Thymus (tissue), 11 donors: ENCODE results near the gene BCL6B. TPM values are rescaled to one million over a fixed set of nuclear protein-coding genes. Genes with fewer than 3 reads are reported as not detected.

ENCODE experiments used
- DNase-seq, 9 donors: peaks; one replicate each; pipeline ENCODE4 v3.0.0-alpha.2; 2013; ENCODE audit warnings: low spot score in 9 of 9, low read depth in 6 of 9, missing footprints in 1 of 9
- H3K27ac ChIP-seq, 2 donors: one replicate each; pipeline ENCODE4 v1.5.1; 2013; ENCODE audit warnings: control low read depth in 1 of 2, low read depth in 1 of 2, low read length in 1 of 2, mild to moderate bottlenecking in 1 of 2, moderate library complexity in 1 of 2
- H3K27me3 ChIP-seq, 2 donors: one replicate each; pipeline ENCODE4 v1.5.1; 2013; ENCODE audit warnings: low read length in 1 of 2; ENCODE audit not compliant: control insufficient read depth in 2 of 2, insufficient read depth in 1 of 2
- H3K36me3 ChIP-seq, 2 donors: one replicate each; pipeline ENCODE4 v1.5.1; 2013; ENCODE audit warnings: low read length in 1 of 2, mild to moderate bottlenecking in 1 of 2, moderate library complexity in 1 of 2; ENCODE audit not compliant: control insufficient read depth in 2 of 2, insufficient read depth in 2 of 2
- H3K4me1 ChIP-seq, 2 donors: one replicate each; pipeline ENCODE4 v1.5.1; 2013; ENCODE audit warnings: low read length in 2 of 2; ENCODE audit not compliant: control insufficient read depth in 2 of 2, insufficient read depth in 2 of 2
- H3K4me3 ChIP-seq, 2 donors: one replicate each; pipeline ENCODE4 v1.5.1; 2013; ENCODE audit warnings: low read length in 2 of 2, control low read depth in 1 of 2, mild to moderate bottlenecking in 1 of 2
- H3K9me3 ChIP-seq, 2 donors: one replicate each; pipeline ENCODE4 v1.5.1; 2013; ENCODE audit warnings: low read length in 1 of 2, mild to moderate bottlenecking in 1 of 2; ENCODE audit not compliant: control insufficient read depth in 2 of 2, insufficient read depth in 1 of 2
- WGBS: extraction: QIAGEN DNeasy Blood & Tissue Kit; methylation state at CpG from one replicate; pipeline ENCODE4 v1.1.7; 2013; 5-methylcytosine and 5-hydroxymethylcytosine counted together
- polyA plus RNA-seq: library from polyadenylated mRNA; stranded (reverse); fragments of 200-250 nt; gene quantifications from one replicate; pipeline ENCODE4 v1.2.3, GENCODE V29; 2013
- total RNA-seq: library from RNA; stranded (reverse); fragments of 120-200 nt; gene quantifications from one replicate; pipeline ENCODE4 v1.2.4, GENCODE V29; 2013
- donor health status: healthy.

BCL6B gene
- total and polyA plus RNA-seq, 2 donors = 2.4 to 3.4 TPM

GRCh38 chr17:7060165-7060891 lies 37.5 kb downstream of the BCL6B start:
- DNase-seq = no peak
- no peak overlapping the region for H3K4me3 ChIP-seq
- no peak overlapping the region for H3K27ac ChIP-seq
- peaks cover 2% of the 10 kb centered on the region in 2 donors for H3K27me3 ChIP-seq
- H3K9me3 ChIP-seq = no peaks in the 10 kb centered on the region
- WGBS = 62% methylated on average over 6 of the region's 6 CpGs
- H3K4me1 ChIP-seq = no peaks in the 10 kb centered on the region
- no peaks in the 10 kb centered on the region for H3K36me3 ChIP-seq

GRCh38 chr17:7063518-7064094 lies 40.8 kb downstream of the BCL6B start:
- Histone ChIP-seq H3K27ac (no peak overlapping the region), H3K9me3 (no peaks in the 10 kb centered on the region), H3K4me1 (no peaks in the 10 kb centered on the region), H3K36me3 (no peaks in the 10 kb centered on the region), H3K4me3 (no peak overlapping the region), H3K27me3 (peaks cover 2 to 5% of the 10 kb centered on the region in 2 donors)
- no peak for DNase-seq
- 92% methylated on average over 6 of the region's 6 CpGs for WGBS

GRCh38 chr17:7064261-7064660 lies 41.4 kb downstream of the BCL6B start:
- Histone ChIP-seq H3K36me3 (no peaks in the 10 kb centered on the region), H3K4me1 (no peaks in the 10 kb centered on the region), H3K27me3 (peaks cover 2 to 5% of the 10 kb centered on the region in 2 donors), H3K4me3 (no peak overlapping the region), H3K27ac (no peak overlapping the region), H3K9me3 (no peaks in the 10 kb centered on the region)
- DNase-seq = no peak
- 90% methylated on average over 4 of the region's 4 CpGs for WGBS

- no peak overlapping the region for H3K4me3 ChIP-seq
- no peaks in the 10 kb centered on the region for H3K4me1 ChIP-seq
- H3K9me3 ChIP-seq = no peaks in the 10 kb centered on the region
- peaks cover 2 to 10% of the 10 kb centered on the region in 2 donors for H3K27me3 ChIP-seq
- DNase-seq = no peak
- no peaks in the 10 kb centered on the region for H3K36me3 ChIP-seq
- WGBS = 94% methylated on average over 1 of the region's 1 CpG
- H3K27ac ChIP-seq = no peak overlapping the region
These were observed 44.3 kb downstream of the BCL6B start for GRCh38 chr17:7067198-7067597.

- H3K36me3 ChIP-seq = no peaks in the 10 kb centered on the region
- H3K4me1 ChIP-seq = no peaks in the 10 kb centered on the region
- peaks cover 2 to 11% of the 10 kb centered on the region in 2 donors for H3K27me3 ChIP-seq
- no peak overlapping the region for H3K27ac ChIP-seq
- no peaks in the 10 kb centered on the region for H3K9me3 ChIP-seq
- 33% methylated on average over 1 of the region's 1 CpG for WGBS
- DNase-seq = no peak
- no peak overlapping the region for H3K4me3 ChIP-seq
These were observed 45.4 kb downstream of the BCL6B start for GRCh38 chr17:7068268-7068667.

- no peak overlapping the region for H3K4me3 ChIP-seq
- WGBS = 91% methylated on average over 3 of the region's 3 CpGs
- peaks cover 0 to 7% of the 10 kb centered on the region in 2 donors for H3K27me3 ChIP-seq
- no peaks in the 10 kb centered on the region for H3K36me3 ChIP-seq
- H3K9me3 ChIP-seq = no peaks in the 10 kb centered on the region
- no peak overlapping the region for H3K27ac ChIP-seq
- no peaks in the 10 kb centered on the region for H3K4me1 ChIP-seq
- DNase-seq = no peak
These were observed 47.9 kb downstream of the BCL6B start for GRCh38 chr17:7070712-7071111.

- no peaks in the 10 kb centered on the region for H3K4me1 ChIP-seq
- H3K27me3 ChIP-seq = peaks cover 0 to 7% of the 10 kb centered on the region in 2 donors
- DNase-seq = no peak
- no peaks in the 10 kb centered on the region for H3K9me3 ChIP-seq
- H3K27ac ChIP-seq = no peak overlapping the region
- H3K36me3 ChIP-seq = no peaks in the 10 kb centered on the region
- WGBS = 96% methylated on average over 2 of the region's 2 CpGs
- H3K4me3 ChIP-seq = no peak overlapping the region
These were observed 49.6 kb downstream of the BCL6B start for GRCh38 chr17:7072406-7072805.

- Histone ChIP-seq H3K36me3 (no peaks in the 10 kb centered on the region), H3K4me3 (no peak overlapping the region), H3K9me3 (no peaks in the 10 kb centered on the region), H3K27ac (no peak overlapping the region), H3K4me1 (no peaks in the 10 kb centered on the region), H3K27me3 (peaks cover 0 to 10% of the 10 kb centered on the region in 2 donors)
- DNase-seq = no peak
- WGBS = 96% methylated on average over 14 of the region's 14 CpGs
These were observed 52.1 kb downstream of the BCL6B start for GRCh38 chr17:7074931-7075330.

GRCh38 chr17:7077911-7078546 lies 55.2 kb downstream of the BCL6B start:
- 96% methylated on average over 7 of the region's 7 CpGs for WGBS
- Histone ChIP-seq H3K27me3 (peaks cover 0 to 7% of the 10 kb centered on the region in 2 donors), H3K4me1 (no peaks in the 10 kb centered on the region), H3K9me3 (no peaks in the 10 kb centered on the region), H3K36me3 (no peaks in the 10 kb centered on the region), H3K4me3 (no peak overlapping the region), H3K27ac (no peak overlapping the region)
- DNase-seq = no peak
